Smooth muscle cell (in vitro differentiated cells): ENCODE results near the gene ARHGEF12. TPM values are rescaled to one million over a fixed set of nuclear protein-coding genes. Genes with fewer than 3 reads are reported as not detected.

Experiments used
- DNase-seq: peaks from one replicate; lab custom pipeline; 2025; ENCODE audit not compliant: unreplicated experiment; lab: John Stamatoyannopoulos, UW
- H2AFZ ChIP-seq: fragments of 200-600 bp; sonication (generic); 2 replicates; pipeline ENCODE4 v1.6.0; 2016; ENCODE audit warnings: antibody characterized with exemption, low read depth, mild to moderate bottlenecking
- H3F3A ChIP-seq: fragments of 200-600 bp; sonication (generic); 2 replicates; pipeline ENCODE4 v1.6.0; 2017; ENCODE audit warnings: antibody characterized with exemption, low read depth
- H3K27ac ChIP-seq: fragments of 200-600 bp; sonication (generic); 2 replicates; pipeline ENCODE4 v1.5.1; 2016; ENCODE audit warnings: low read depth, mild to moderate bottlenecking
- H3K27me3 ChIP-seq: fragments of 200-600 bp; sonication (generic); 2 replicates; pipeline ENCODE4 v1.6.1; 2016; ENCODE audit warnings: low read depth, mild to moderate bottlenecking
- H3K36me3 ChIP-seq: fragments of 200-600 bp; sonication (generic); 2 replicates; pipeline ENCODE4 v1.5.1; 2016; ENCODE audit warnings: low read depth
- H3K4me1 ChIP-seq: fragments of 200-600 bp; sonication (generic); 2 replicates; pipeline ENCODE4 v1.5.1; 2016; ENCODE audit warnings: low read depth
- H3K4me2 ChIP-seq: fragments of 200-600 bp; sonication (generic); 2 replicates; pipeline ENCODE4 v1.6.0; 2016; ENCODE audit warnings: mild to moderate bottlenecking
- H3K4me3 ChIP-seq: fragments of 200-600 bp; sonication (generic); 2 replicates; pipeline ENCODE4 v1.5.1; 2016; ENCODE audit warnings: mild to moderate bottlenecking
- H3K79me2 ChIP-seq: fragments of 200-600 bp; sonication (generic); 2 replicates; pipeline ENCODE4 v1.6.0; 2016; ENCODE audit warnings: low read depth, mild to moderate bottlenecking
- H3K9ac ChIP-seq: fragments of 200-600 bp; sonication (generic); 2 replicates; pipeline ENCODE4 v1.6.0; 2016; ENCODE audit warnings: low read depth
- H3K9me3 ChIP-seq: fragments of 200-600 bp; sonication (generic); replicated peaks from 2 replicates; pipeline ENCODE4 v1.5.1; 2016; ENCODE audit warnings: low read depth
- H4K20me1 ChIP-seq: fragments of 200-600 bp; sonication (generic); 2 replicates; pipeline ENCODE4 v1.6.0; 2016; ENCODE audit warnings: low read depth
- CTCF ChIP-seq: fragments of 200-600 bp; sonication (generic); IDR thresholded peaks from 2 replicates; pipeline ENCODE4 v1.5.1; 2017; ENCODE audit warnings: borderline replicate concordance, mild to moderate bottlenecking, antibody characterized with exemption; ENCODE audit not compliant: insufficient read depth, poor library complexity, severe bottlenecking
- WGBS: methylation state at CpG from one replicate; pipeline ENCODE4 v1.1.7; 2016; ENCODE audit warnings: low lambda C conversion rate; 5-methylcytosine and 5-hydroxymethylcytosine counted together
- polyA plus RNA-seq: library from polyadenylated mRNA; unstranded; fragments of >200 nt; fragmentation: Nextera tagmentation; extraction: Ambion mirVana; gene quantifications from 2 replicates; pipeline ENCODE4 v1.2.1, GENCODE V29; 2016
- total RNA-seq: library from RNA; depleted of rRNA; stranded (reverse); fragments of >200 nt; gene quantifications from 2 replicates; pipeline ENCODE4 v1.2.3, GENCODE V29; 2014

ARHGEF12 gene
- total and polyA plus RNA-seq, 2 experiments from 2014 or later: 24.6 to 89.4 TPM

- TF ChIP-seq CTCF: no peak
- 93% methylated on average over 13 of the region's 13 CpGs for WGBS
- DNase-seq: no peak
These were observed 200.0 kb downstream of the ARHGEF12 start for GRCh38 chr11:120536091-120536796.

DNA sequence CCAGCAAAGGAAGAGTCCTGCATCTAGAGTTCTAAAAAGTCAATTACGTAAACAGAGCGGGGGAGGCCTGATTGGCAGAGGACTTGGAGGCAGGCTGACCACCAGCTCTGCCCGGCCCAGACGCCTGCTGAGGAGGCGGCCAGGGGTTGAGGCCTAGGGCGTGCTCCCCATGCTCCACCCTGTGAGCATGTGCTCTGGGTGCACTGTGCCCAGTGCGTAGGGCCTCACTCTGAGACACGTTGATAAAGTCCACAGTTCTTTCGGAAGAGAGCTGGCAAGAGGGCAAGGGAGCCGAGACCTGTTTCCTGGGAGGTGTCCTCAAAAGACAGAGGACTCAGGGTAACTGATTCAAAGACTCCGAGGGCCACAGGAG lies 200.6 kb downstream of the ARHGEF12 start:
- no peaks in the 10 kb centered on the region for H3K36me3 ChIP-seq
- no peaks in the 10 kb centered on the region for H4K20me1 ChIP-seq
- H3K9me3 ChIP-seq: no peaks in the 10 kb centered on the region
- no peaks in the 10 kb centered on the region for H3K79me2 ChIP-seq
- no peak for TF ChIP-seq CTCF
- no peaks in the 10 kb centered on the region for H3K27me3 ChIP-seq
- peaks cover 8% of the 10 kb centered on the region for H3K4me1 ChIP-seq
- 94% methylated on average over 11 of the region's 11 CpGs for WGBS
- no peak for DNase-seq
- H3K4me2 ChIP-seq: no peak overlapping the region
- H2AFZ ChIP-seq: no peak overlapping the region
- H3F3A ChIP-seq: no peaks in the 10 kb centered on the region
- no peak overlapping the region for H3K27ac ChIP-seq
- H3K9ac ChIP-seq: no peak overlapping the region
- no peak overlapping the region for H3K4me3 ChIP-seq

More at GRCh38 chr11:120536091-120536796, 200.0 kb downstream of the ARHGEF12 start:
- Histone ChIP-seq H3K4me2 (no peak overlapping the region), H3K79me2 (no peaks in the 10 kb centered on the region), H3K27me3 (no peaks in the 10 kb centered on the region), H3K4me3 (no peak overlapping the region), H3K9me3 (no peaks in the 10 kb centered on the region), H3K4me1 (peaks cover 8% of the 10 kb centered on the region), H3F3A (no peaks in the 10 kb centered on the region), H3K36me3 (no peaks in the 10 kb centered on the region), H4K20me1 (no peaks in the 10 kb centered on the region), H3K9ac (no peak overlapping the region), H3K27ac (no peak overlapping the region), H2AFZ (no peak overlapping the region)

GRCh38 chr11:120537996-120538395 lies 201.8 kb downstream of the ARHGEF12 start:
- Histone ChIP-seq H3K4me3 (no peak overlapping the region), H3K79me2 (no peaks in the 10 kb centered on the region), H3K9ac (no peak overlapping the region), H3F3A (no peaks in the 10 kb centered on the region), H3K4me2 (no peak overlapping the region), H4K20me1 (no peaks in the 10 kb centered on the region), H3K36me3 (no peaks in the 10 kb centered on the region), H3K27ac (no peak overlapping the region), H3K27me3 (no peaks in the 10 kb centered on the region), H2AFZ (no peak overlapping the region), H3K4me1 (no peaks in the 10 kb centered on the region), H3K9me3 (no peaks in the 10 kb centered on the region)
- no peak for TF ChIP-seq CTCF
- 97% methylated on average over 12 of the region's 12 CpGs for WGBS
- DNase-seq: no peak

DNA sequence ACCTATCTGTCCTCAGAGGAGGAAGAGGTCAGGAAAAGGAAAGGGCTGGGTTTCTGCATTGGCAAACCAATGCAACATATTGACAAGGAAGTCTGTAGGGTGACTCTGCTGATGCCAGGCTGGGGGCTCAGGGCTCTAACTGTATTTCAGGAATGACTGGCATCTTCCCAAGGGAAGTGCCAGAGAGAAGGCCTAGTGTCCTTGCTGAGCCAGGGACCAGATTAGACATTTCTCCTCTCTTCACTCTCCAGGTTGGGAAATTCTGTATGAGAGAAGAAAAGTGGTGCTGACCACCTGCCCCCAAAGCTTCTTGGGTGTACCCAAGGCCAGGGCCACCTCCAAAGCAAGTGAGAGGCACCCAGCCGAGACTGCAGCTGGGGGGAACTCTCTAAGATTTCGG lies 202.5 kb downstream of the ARHGEF12 start:
- Histone ChIP-seq H3K9ac (no peak overlapping the region), H2AFZ (no peak overlapping the region), H3K4me3 (no peak overlapping the region), H3K27me3 (no peaks in the 10 kb centered on the region), H4K20me1 (no peaks in the 10 kb centered on the region), H3K9me3 (no peaks in the 10 kb centered on the region), H3K4me2 (no peak overlapping the region), H3K4me1 (no peaks in the 10 kb centered on the region), H3K79me2 (no peaks in the 10 kb centered on the region), H3K27ac (no peak overlapping the region), H3K36me3 (no peaks in the 10 kb centered on the region), H3F3A (no peaks in the 10 kb centered on the region)
- no peak for DNase-seq
- TF ChIP-seq CTCF: no peak
- 92% methylated on average over 2 of the region's 2 CpGs for WGBS
